Body of pancreas (tissue), 4 donors: ENCODE results near the gene TMEM145.

ENCODE experiments used
- CTCF ChIP-seq, 7 experiments: fragments of 450-650 bp in 4 of 7; fragments of 200-600 bp in 3 of 7; sonication (generic) in 3 of 7; IDR thresholded peaks; one replicate each; pipeline ENCODE4 v1.5.1; 2016 to 2019; ENCODE audit warnings: antibody characterized with exemption in 7 of 7
- POLR2A ChIP-seq, 3 donors: fragments of 450-650 bp; IDR thresholded peaks; one replicate each; pipeline ENCODE4 v1.6.1; 2016; ENCODE audit warnings: antibody characterized with exemption in 3 of 3, mild to moderate bottlenecking in 2 of 3

GRCh38 chr19:42309686-42310085 is 3.4 kb upstream of the TMEM145 start:
- no peak for TF ChIP-seq CTCF (IDR thresholded peaks at IDR 0.05)
- TF ChIP-seq POLR2A (IDR thresholded peaks at IDR 0.05), result no peak
